OCI-LY7 (cell line): ENCODE measurements around the gene TTF2.

Source experiments
- EZH2phosphoT487 ChIP-seq: fragments of 200-600 bp; sonication (generic); IDR thresholded peaks from 2 replicates; pipeline ENCODE4 v1.6.1; 2018; ENCODE audit warnings: low read depth, borderline replicate concordance, mild to moderate bottlenecking, mixed run types, antibody characterized with exemption, low read length, moderate library complexity, mixed read lengths
- TF ChIP-seq, protein P1 (sequence below): fragments of 200-600 bp; sonication (generic); conservative IDR thresholded peaks from 2 replicates; pipeline ENCODE4 v1.5.1; 2014; ENCODE audit warnings: mild to moderate bottlenecking, antibody characterized with exemption, low read length, moderate library complexity, mixed read lengths

- TF ChIP-seq, protein P1, sequence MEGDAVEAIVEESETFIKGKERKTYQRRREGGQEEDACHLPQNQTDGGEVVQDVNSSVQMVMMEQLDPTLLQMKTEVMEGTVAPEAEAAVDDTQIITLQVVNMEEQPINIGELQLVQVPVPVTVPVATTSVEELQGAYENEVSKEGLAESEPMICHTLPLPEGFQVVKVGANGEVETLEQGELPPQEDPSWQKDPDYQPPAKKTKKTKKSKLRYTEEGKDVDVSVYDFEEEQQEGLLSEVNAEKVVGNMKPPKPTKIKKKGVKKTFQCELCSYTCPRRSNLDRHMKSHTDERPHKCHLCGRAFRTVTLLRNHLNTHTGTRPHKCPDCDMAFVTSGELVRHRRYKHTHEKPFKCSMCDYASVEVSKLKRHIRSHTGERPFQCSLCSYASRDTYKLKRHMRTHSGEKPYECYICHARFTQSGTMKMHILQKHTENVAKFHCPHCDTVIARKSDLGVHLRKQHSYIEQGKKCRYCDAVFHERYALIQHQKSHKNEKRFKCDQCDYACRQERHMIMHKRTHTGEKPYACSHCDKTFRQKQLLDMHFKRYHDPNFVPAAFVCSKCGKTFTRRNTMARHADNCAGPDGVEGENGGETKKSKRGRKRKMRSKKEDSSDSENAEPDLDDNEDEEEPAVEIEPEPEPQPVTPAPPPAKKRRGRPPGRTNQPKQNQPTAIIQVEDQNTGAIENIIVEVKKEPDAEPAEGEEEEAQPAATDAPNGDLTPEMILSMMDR: no peak
- TF ChIP-seq EZH2phosphoT487: no peak
These were observed 46.7 kb upstream of the TTF2 start for GRCh38 chr1:117013309-117013858.
